HEK293 (cell line): ENCODE data around the gene NUP210.

Experiments used
- CTCF ChIA-PET: fragments of 350-600 bp; formaldehyde crosslinking; extraction: SDS; loops from one replicate; lab custom pipeline; 2021; ENCODE audit warnings: antibody characterized with exemption; lab: Yijun Ruan, JAX
- POLR2A ChIA-PET: fragments of 300-600 bp; formaldehyde crosslinking; extraction: SDS; loops from one replicate; lab custom pipeline; 2020; ENCODE audit warnings: antibody characterized with exemption, inconsistent platforms; lab: Yijun Ruan, JAX
- H3K27ac ChIP-seq: fragments of 200-500 bp; sonication (Bioruptor generic); 2 replicates; pipeline ENCODE4 v1.5.1; 2014; ENCODE audit warnings: low read depth, low read length, control low read depth, inconsistent platforms; ENCODE audit errors: extremely low read depth
- H3K36me3 ChIP-seq, 2 experiments: fragments of 200-500 bp in 1 of 2; sonication (Bioruptor generic) in 1 of 2; 1 replicate in 1 of 2; 2 replicates in 1 of 2; pipeline ENCODE4 v1.5.1; 2014 to 2017; ENCODE audit warnings: inconsistent platforms in 2 of 2, low read length in 2 of 2; ENCODE audit not compliant: control insufficient read depth in 2 of 2, insufficient read depth in 1 of 2
- H3K4me1 ChIP-seq: fragments of 200-500 bp; sonication (Bioruptor generic); 2 replicates; pipeline ENCODE4 v1.5.1; 2014; ENCODE audit warnings: mild to moderate bottlenecking, low read length, inconsistent platforms; ENCODE audit not compliant: control insufficient read depth, insufficient read depth
- H3K4me3 ChIP-seq: 2 replicates; pipeline ENCODE4 v1.5.1; 2011; ENCODE audit warnings: low read depth, mild to moderate bottlenecking, control low read depth, low read length, moderate library complexity
- H3K9me3 ChIP-seq: fragments of 200-500 bp; sonication (Bioruptor generic); 2 replicates; pipeline ENCODE4 v1.5.1; 2014; ENCODE audit warnings: low read depth, low read length, inconsistent platforms; ENCODE audit not compliant: control insufficient read depth, insufficient read depth
- FEZF1 ChIP-seq: fragments of 450-650 bp; formaldehyde crosslinking; IDR thresholded peaks from 2 replicates; pipeline ENCODE4 v1.5.1; 2016; ENCODE audit warnings: missing biosample characterization, missing genetic modification characterization
- GFI1B ChIP-seq: fragments of 450-650 bp; formaldehyde crosslinking; IDR thresholded peaks from 2 replicates; pipeline ENCODE4 v1.5.1; 2016; ENCODE audit warnings: missing biosample characterization, missing genetic modification characterization
- GLIS2 ChIP-seq: fragments of 450-650 bp; formaldehyde crosslinking; IDR thresholded peaks from 2 replicates; pipeline ENCODE4 v1.5.1; 2016; ENCODE audit warnings: missing biosample characterization, missing genetic modification characterization
- PRDM2 ChIP-seq: fragments of 450-650 bp; formaldehyde crosslinking; IDR thresholded peaks from 2 replicates; pipeline ENCODE4 v1.5.1; 2016; ENCODE audit warnings: missing biosample characterization, missing genetic modification characterization, borderline replicate concordance
- ZBTB48 ChIP-seq: fragments of 450-650 bp; formaldehyde crosslinking; IDR thresholded peaks from 2 replicates; pipeline ENCODE4 v1.5.1; 2016; ENCODE audit warnings: missing biosample characterization, missing genetic modification characterization
- ZNF133 ChIP-seq: fragments of 450-650 bp; formaldehyde crosslinking; IDR thresholded peaks from 2 replicates; pipeline ENCODE4 v1.5.1; 2016; ENCODE audit warnings: missing biosample characterization, missing genetic modification characterization
- ZNF174 ChIP-seq: fragments of 450-650 bp; formaldehyde crosslinking; IDR thresholded peaks from 2 replicates; pipeline ENCODE4 v1.5.0; 2017; ENCODE audit warnings: missing biosample characterization, mild to moderate bottlenecking, missing genetic modification characterization
- ZNF24 ChIP-seq: fragments of 450-650 bp; formaldehyde crosslinking; IDR thresholded peaks from 2 replicates; pipeline ENCODE4 v1.5.1; 2016; ENCODE audit warnings: missing biosample characterization, missing genetic modification characterization
- ZNF398 ChIP-seq: fragments of 450-650 bp; formaldehyde crosslinking; IDR thresholded peaks from 2 replicates; pipeline ENCODE4 v1.5.1; 2017; ENCODE audit warnings: missing biosample characterization, missing genetic modification characterization
- ZNF433 ChIP-seq: fragments of 450-650 bp; formaldehyde crosslinking; IDR thresholded peaks from 2 replicates; pipeline ENCODE4 v1.5.1; 2016; ENCODE audit warnings: missing biosample characterization, missing genetic modification characterization, low read depth
- ZNF596 ChIP-seq: fragments of 450-650 bp; IDR thresholded peaks from 2 replicates; pipeline ENCODE4 v1.5.0; 2018; ENCODE audit warnings: missing biosample characterization, mild to moderate bottlenecking, missing genetic modification characterization, moderate library complexity
- ZNF654 ChIP-seq: fragments of 450-650 bp; formaldehyde crosslinking; IDR thresholded peaks from 2 replicates; pipeline ENCODE4 v1.5.1; 2016; ENCODE audit warnings: low read depth, missing biosample characterization, missing genetic modification characterization
- ZNF658 ChIP-seq: fragments of 450-650 bp; formaldehyde crosslinking; IDR thresholded peaks from 2 replicates; pipeline ENCODE4; 2016; ENCODE audit warnings: missing biosample characterization, missing genetic modification characterization
- ZNF830 ChIP-seq: fragments of 450-650 bp; IDR thresholded peaks from 2 replicates; pipeline ENCODE4 v1.5.0; 2018; ENCODE audit warnings: missing biosample characterization, missing genetic modification characterization, low read depth, mild to moderate bottlenecking, moderate library complexity
- TF ChIP-seq, protein P1 (sequence below): fragments of 450-650 bp; formaldehyde crosslinking; IDR thresholded peaks from 2 replicates; pipeline ENCODE4 v1.5.1; 2016; ENCODE audit warnings: missing biosample characterization, missing genetic modification characterization
- TF ChIP-seq, protein P2 (sequence below): fragments of 450-650 bp; formaldehyde crosslinking; IDR thresholded peaks from 2 replicates; pipeline ENCODE4 v1.5.1; 2016; ENCODE audit warnings: missing biosample characterization, missing genetic modification characterization

NUP210 gene

GRCh38 chr3:13352621-13353131 is 67.4 kb downstream of the NUP210 start:
- H3K4me3 ChIP-seq: no peak overlapping the region
- H3K27ac ChIP-seq: no peak overlapping the region
- peaks cover 20 to 92% of the 10 kb centered on the region in 2 experiments for H3K36me3 ChIP-seq
- no peaks in the 10 kb centered on the region for H3K4me1 ChIP-seq
- POLR2A ChIA-PET: no interaction called here
- TF ChIP-seq ZNF830 (tag by site-specific recombination): no peak
- TF ChIP-seq GLIS2 (tag by site-specific recombination): peak; percentile 41; the same call in 1 of the 2 replicates
- CTCF ChIA-PET: interaction anchor here (0.6 kb wide), 1 partner anchor 20 kb away, joined by 3 read pairs; no protein-coding TSS in a partner anchor
- H3K9me3 ChIP-seq: no peaks in the 10 kb centered on the region

GRCh38 chr3:13349823-13350222 is 70.3 kb downstream of the NUP210 start:
- ChIA-PET POLR2A (no interaction called here), CTCF (no interaction called here)
- Histone ChIP-seq H3K9me3 (no peaks in the 10 kb centered on the region), H3K4me1 (no peaks in the 10 kb centered on the region), H3K4me3 (no peak overlapping the region), H3K36me3 (peaks cover 21 to 94% of the 10 kb centered on the region in 2 experiments), H3K27ac (no peak overlapping the region)
- TF ChIP-seq, protein P1, sequence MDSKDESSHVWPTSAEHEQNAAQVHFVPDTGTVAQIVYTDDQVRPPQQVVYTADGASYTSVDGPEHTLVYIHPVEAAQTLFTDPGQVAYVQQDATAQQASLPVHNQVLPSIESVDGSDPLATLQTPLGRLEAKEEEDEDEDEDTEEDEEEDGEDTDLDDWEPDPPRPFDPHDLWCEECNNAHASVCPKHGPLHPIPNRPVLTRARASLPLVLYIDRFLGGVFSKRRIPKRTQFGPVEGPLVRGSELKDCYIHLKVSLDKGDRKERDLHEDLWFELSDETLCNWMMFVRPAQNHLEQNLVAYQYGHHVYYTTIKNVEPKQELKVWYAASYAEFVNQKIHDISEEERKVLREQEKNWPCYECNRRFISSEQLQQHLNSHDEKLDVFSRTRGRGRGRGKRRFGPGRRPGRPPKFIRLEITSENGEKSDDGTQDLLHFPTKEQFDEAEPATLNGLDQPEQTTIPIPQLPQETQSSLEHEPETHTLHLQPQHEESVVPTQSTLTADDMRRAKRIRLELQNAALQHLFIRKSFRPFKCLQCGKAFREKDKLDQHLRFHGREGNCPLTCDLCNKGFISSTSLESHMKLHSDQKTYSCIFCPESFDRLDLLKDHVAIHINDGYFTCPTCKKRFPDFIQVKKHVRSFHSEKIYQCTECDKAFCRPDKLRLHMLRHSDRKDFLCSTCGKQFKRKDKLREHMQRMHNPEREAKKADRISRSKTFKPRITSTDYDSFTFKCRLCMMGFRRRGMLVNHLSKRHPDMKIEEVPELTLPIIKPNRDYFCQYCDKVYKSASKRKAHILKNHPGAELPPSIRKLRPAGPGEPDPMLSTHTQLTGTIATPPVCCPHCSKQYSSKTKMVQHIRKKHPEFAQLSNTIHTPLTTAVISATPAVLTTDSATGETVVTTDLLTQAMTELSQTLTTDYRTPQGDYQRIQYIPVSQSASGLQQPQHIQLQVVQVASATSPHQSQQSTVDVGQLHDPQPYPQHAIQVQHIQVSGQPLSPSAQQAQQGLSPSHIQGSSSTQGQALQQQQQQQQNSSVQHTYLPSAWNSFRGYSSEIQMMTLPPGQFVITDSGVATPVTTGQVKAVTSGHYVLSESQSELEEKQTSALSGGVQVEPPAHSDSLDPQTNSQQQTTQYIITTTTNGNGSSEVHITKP (tag by site-specific recombination): no peak
- TF ChIP-seq ZBTB48 (tag by site-specific recombination): no peak

GRCh38 chr3:13348661-13349396 is 71.3 kb downstream of the NUP210 start:
- Histone ChIP-seq H3K9me3 (no peaks in the 10 kb centered on the region), H3K27ac (no peak overlapping the region), H3K36me3 (peaks cover 21 to 93% of the 10 kb centered on the region in 2 experiments), H3K4me3 (no peak overlapping the region), H3K4me1 (no peaks in the 10 kb centered on the region)
- POLR2A ChIA-PET: no interaction called here
- CTCF ChIA-PET: interaction anchor here (1.2 kb wide), 1 partner anchor 64 kb away, joined by 4 read pairs; no protein-coding TSS in a partner anchor
- TF ChIP-seq ZNF433 (tag by site-specific recombination): no peak
- no peak for TF ChIP-seq ZNF398 (tag by site-specific recombination)
- TF ChIP-seq ZNF658: no peak
- TF ChIP-seq ZNF654 (tag by site-specific recombination): no peak
- no peak for TF ChIP-seq GFI1B (tag by site-specific recombination)
- TF ChIP-seq ZNF133 (tag by site-specific recombination): no peak
- no peak for TF ChIP-seq ZNF596 (tag by site-specific recombination)
- TF ChIP-seq PRDM2 (tag by site-specific recombination): no peak
- no peak for TF ChIP-seq ZNF24 (tag by site-specific recombination)
- TF ChIP-seq, protein P2, sequence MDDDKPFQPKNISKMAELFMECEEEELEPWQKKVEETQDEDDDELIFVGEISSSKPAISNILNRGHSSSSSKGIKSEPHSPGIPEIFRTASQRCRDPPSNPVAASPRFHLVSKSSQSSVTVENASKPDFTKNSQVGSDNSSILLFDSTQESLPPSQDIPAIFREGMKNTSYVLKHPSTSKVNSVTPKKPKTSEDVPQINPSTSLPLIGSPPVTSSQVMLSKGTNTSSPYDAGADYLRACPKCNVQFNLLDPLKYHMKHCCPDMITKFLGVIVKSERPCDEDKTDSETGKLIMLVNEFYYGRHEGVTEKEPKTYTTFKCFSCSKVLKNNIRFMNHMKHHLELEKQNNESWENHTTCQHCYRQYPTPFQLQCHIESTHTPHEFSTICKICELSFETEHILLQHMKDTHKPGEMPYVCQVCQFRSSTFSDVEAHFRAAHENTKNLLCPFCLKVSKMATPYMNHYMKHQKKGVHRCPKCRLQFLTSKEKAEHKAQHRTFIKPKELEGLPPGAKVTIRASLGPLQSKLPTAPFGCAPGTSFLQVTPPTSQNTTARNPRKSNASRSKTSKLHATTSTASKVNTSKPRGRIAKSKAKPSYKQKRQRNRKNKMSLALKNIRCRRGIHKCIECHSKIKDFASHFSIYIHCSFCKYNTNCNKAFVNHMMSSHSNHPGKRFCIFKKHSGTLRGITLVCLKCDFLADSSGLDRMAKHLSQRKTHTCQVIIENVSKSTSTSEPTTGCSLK (tag by site-specific recombination): no peak
- no peak for TF ChIP-seq ZNF174 (tag by site-specific recombination)
- no peak for TF ChIP-seq FEZF1 (tag by site-specific recombination)
